ENCODE measurements around the gene GPR3. TPM values are rescaled to one million over a fixed set of nuclear protein-coding genes. Genes with fewer than 3 reads are reported as not detected.

Gene GPR3
- total RNA-seq, 4 donors from 2014 or later, result not detected

DNA sequence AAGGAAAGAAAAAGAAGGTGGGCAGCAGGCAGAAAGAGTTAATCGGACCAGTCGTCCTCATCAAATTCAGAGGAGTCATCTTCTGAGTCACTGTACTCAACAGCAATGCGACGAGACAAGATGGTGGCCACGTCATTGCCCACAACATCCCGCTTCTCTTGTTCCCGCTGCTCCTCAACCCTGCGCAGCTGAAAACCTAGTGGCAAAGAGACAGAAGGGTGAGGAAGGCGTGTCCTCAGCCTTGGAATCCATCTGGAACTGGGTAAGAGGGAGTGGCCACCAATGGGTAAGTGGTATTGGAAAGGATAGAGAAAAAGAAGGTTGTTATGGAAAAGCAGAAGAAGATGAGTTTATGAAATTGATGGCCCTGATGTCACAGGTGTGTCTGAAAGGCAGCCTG, 15.7 kb downstream of the GPR3 start:
- peaks cover 0 to 51% (median 23%) of the 10 kb centered on the region in 4 donors for H3K36me3 ChIP-seq
- H3K27me3 ChIP-seq, result no peaks in the 10 kb centered on the region
- peaks cover 3 to 38% (median 28%) of the 10 kb centered on the region in 4 donors for H3K4me1 ChIP-seq
- in situ Hi-C loops (cut with MboI; ENCODE audit: low pct_ligation_motif_present in 1 of 4, low pct_unique_long_range_greater_than_20kb in 1 of 4, low sequenced_read_pairs in 3 of 4), result loop anchor here in 1 of 4 donors (10.0 kb wide), 1 partner anchor 197 kb away; the partner anchor contains the start of gene AHDC1
- no peak overlapping the region for H3K27ac ChIP-seq
- H3K9me3 ChIP-seq, result no peaks in the 10 kb centered on the region
- DNase-seq, result no peak
- TF ChIP-seq EP300 (IDR thresholded peaks at IDR 0.05; ENCODE audit: low read depth) (no peak), POLR2A (IDR thresholded peaks at IDR 0.05) (no peak), POLR2AphosphoS5 (IDR thresholded peaks at IDR 0.05) (no peak)
- TF ChIP-seq, protein P1, sequence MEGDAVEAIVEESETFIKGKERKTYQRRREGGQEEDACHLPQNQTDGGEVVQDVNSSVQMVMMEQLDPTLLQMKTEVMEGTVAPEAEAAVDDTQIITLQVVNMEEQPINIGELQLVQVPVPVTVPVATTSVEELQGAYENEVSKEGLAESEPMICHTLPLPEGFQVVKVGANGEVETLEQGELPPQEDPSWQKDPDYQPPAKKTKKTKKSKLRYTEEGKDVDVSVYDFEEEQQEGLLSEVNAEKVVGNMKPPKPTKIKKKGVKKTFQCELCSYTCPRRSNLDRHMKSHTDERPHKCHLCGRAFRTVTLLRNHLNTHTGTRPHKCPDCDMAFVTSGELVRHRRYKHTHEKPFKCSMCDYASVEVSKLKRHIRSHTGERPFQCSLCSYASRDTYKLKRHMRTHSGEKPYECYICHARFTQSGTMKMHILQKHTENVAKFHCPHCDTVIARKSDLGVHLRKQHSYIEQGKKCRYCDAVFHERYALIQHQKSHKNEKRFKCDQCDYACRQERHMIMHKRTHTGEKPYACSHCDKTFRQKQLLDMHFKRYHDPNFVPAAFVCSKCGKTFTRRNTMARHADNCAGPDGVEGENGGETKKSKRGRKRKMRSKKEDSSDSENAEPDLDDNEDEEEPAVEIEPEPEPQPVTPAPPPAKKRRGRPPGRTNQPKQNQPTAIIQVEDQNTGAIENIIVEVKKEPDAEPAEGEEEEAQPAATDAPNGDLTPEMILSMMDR (IDR thresholded peaks at IDR 0.05), result no peak
- intact Hi-C loops (cut with DNase I; ENCODE audit: low total_unique reads), result no loop called here
- no peak overlapping the region for H3K4me3 ChIP-seq
- WGBS, 2 donors (ENCODE audit: low coverage in 1 of 2), result 92 to 94% methylated on average over 8 to 9 of the region's 9 CpGs

DNA sequence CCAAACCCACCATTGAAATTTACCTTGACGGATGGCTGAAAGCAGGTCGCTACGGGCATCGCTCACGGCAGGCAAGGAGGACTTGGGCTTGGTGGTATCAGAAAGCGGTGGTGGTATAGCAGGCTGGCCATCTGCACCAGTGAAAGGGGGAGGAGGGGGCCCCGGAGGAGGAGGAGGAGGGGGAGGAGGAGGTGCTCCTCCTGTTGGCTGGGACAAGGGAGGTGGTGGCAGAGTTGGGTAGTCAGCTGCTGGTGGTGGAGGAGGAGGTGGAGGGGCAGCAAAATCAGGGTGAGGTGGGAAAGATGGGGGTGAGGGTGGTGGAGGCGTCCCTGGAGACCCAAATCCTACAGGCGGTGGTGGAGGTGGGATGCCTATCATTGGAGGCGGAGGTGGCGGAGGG, 17.2 kb downstream of the GPR3 start:
- Histone ChIP-seq H3K27me3 (no peaks in the 10 kb centered on the region), H3K9me3 (no peaks in the 10 kb centered on the region), H3K36me3 (peaks cover 0 to 66% (median 31%) of the 10 kb centered on the region in 4 donors), H3K4me3 (no peak overlapping the region), H3K27ac (no peak overlapping the region), H3K4me1 (peaks cover 0 to 23% (median 15%) of the 10 kb centered on the region in 4 donors)
- DNase-seq, result no peak
- no peak for TF ChIP-seq POLR2AphosphoS5 (IDR thresholded peaks at IDR 0.05)
- TF ChIP-seq, protein P1 (IDR thresholded peaks at IDR 0.05), result no peak
- TF ChIP-seq EP300 (IDR thresholded peaks at IDR 0.05; ENCODE audit: low read depth), result no peak
- TF ChIP-seq POLR2A (IDR thresholded peaks at IDR 0.05), result no peak
- 94% methylated on average over 11 of the region's 11 CpGs; no CpG with 5 or more reads in 1 of the 2 donors for WGBS, 2 donors (ENCODE audit: low coverage in 1 of 2)
- in situ Hi-C loops (cut with MboI; ENCODE audit: low pct_ligation_motif_present in 1 of 4, low pct_unique_long_range_greater_than_20kb in 1 of 4, low sequenced_read_pairs in 3 of 4) (loop anchor here in 3 of 4 donors (10.0 kb wide), 1 partner anchor 195 kb away; the partner anchor contains the start of gene AHDC1 (in 3 of the 3)), intact Hi-C loops (cut with DNase I; ENCODE audit: low total_unique reads) (no loop called here)

DNA sequence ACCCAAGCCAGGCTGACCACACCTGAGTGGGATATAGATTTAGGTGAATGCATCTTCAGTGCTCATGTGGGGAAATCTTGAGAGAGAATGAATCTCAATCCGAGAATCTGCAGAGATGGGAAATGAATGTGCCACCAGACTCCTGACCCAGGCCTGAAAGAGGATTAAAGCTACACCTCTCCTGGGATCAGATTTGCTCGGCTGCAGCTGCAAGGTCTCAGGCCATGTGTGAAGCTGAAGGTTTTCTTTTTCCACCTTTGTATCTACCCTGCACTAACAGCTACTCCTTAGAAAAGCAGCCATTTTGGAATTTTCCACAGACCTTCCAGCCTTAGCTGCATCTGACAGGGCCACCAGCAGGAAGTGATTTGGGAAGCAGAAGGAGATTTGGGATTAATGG, 18.3 kb downstream of the GPR3 start:
- WGBS, 2 donors (ENCODE audit: low coverage in 1 of 2), result 90 to 94% methylated on average over 2 of the region's 2 CpGs
- Histone ChIP-seq H3K27me3 (no peaks in the 10 kb centered on the region), H3K27ac (no peak overlapping the region), H3K36me3 (peaks cover 0 to 76% (median 36%) of the 10 kb centered on the region in 4 donors), H3K4me3 (no peak overlapping the region), H3K4me1 (peaks cover 0 to 13% (median 8%) of the 10 kb centered on the region in 4 donors), H3K9me3 (no peaks in the 10 kb centered on the region)
- TF ChIP-seq EP300 (IDR thresholded peaks at IDR 0.05; ENCODE audit: low read depth) (no peak), POLR2A (IDR thresholded peaks at IDR 0.05) (no peak), POLR2AphosphoS5 (IDR thresholded peaks at IDR 0.05) (no peak)
- TF ChIP-seq, protein P1 (IDR thresholded peaks at IDR 0.05), result no peak
- intact Hi-C loops (cut with DNase I; ENCODE audit: low total_unique reads) (no loop called here), in situ Hi-C loops (cut with MboI; ENCODE audit: low pct_ligation_motif_present in 1 of 4, low pct_unique_long_range_greater_than_20kb in 1 of 4, low sequenced_read_pairs in 3 of 4) (loop anchor here in 2 of 4 donors (10.0 kb wide), 1 partner anchor 194 kb away; the partner anchor contains the start of gene AHDC1 (in 2 of the 2))
- DNase-seq, result no peak

DNA sequence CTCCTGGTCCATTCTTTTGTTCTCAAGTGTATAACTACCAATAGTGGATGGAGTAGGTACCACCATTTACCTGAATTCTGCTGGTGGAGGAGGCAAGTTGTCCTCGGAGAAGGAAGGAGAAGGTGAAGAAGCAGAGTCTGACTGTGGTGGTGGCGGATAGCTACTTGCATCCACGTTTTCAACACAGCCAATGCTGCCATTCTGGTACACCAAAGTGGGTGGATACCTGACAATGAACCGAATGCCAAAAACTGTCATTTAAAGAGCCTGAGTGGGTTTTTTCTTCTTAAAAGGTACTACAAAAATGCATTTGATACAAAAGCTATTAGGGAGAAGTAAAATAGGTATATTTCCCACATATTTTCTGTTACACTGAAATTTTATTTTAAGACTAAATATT, 20.1 kb downstream of the GPR3 start:
- in situ Hi-C loops (cut with MboI; ENCODE audit: low pct_ligation_motif_present in 1 of 4, low pct_unique_long_range_greater_than_20kb in 1 of 4, low sequenced_read_pairs in 3 of 4), result loop anchor here in 2 of 4 donors (10.0 kb wide), 1 partner anchor 192 kb away; the partner anchor contains the start of gene AHDC1 (in 2 of the 2)
- H3K9me3 ChIP-seq, result no peaks in the 10 kb centered on the region

More for the DNA sequence above, 20.1 kb downstream of the GPR3 start:
- no peak overlapping the region for H3K27ac ChIP-seq
- 91 to 98% methylated on average over 4 of the region's 4 CpGs for WGBS, 2 donors (ENCODE audit: low coverage in 1 of 2)
- H3K4me1 ChIP-seq, result peaks cover 3 to 15% (median 14%) of the 10 kb centered on the region in 4 donors
- no peak overlapping the region for H3K4me3 ChIP-seq
- no peak for DNase-seq
- no peaks in the 10 kb centered on the region for H3K27me3 ChIP-seq
- TF ChIP-seq EP300 (IDR thresholded peaks at IDR 0.05; ENCODE audit: low read depth), result no peak
- TF ChIP-seq, protein P1 (IDR thresholded peaks at IDR 0.05), result no peak
- no peak for TF ChIP-seq POLR2AphosphoS5 (IDR thresholded peaks at IDR 0.05)
- no peak for TF ChIP-seq POLR2A (IDR thresholded peaks at IDR 0.05)
- intact Hi-C loops (cut with DNase I; ENCODE audit: low total_unique reads), result no loop called here
- H3K36me3 ChIP-seq, result peaks cover 0 to 76% (median 35%) of the 10 kb centered on the region in 4 donors
